GM12864 (cell line): ENCODE measurements around the gene GATD1.
A peak's percentile ranks its signal among the peaks of the same experiment; 100 is the strongest.
"Not testable (repeated sequence)": the region's sequence is repeated elsewhere in the genome, so short reads cannot be mapped to it uniquely, and the experiment has no call there.

Experiments
- DNase-seq: peaks from one replicate; pipeline ENCODE4 v3.0.0-alpha.2; 2011; ENCODE audit warnings: low read depth
- H3K4me3 ChIP-seq: 2 replicates; pipeline ENCODE4 v1.5.1; 2011; ENCODE audit warnings: mild to moderate bottlenecking, low read depth, low read length, control low read depth
- CTCF ChIP-seq: IDR thresholded peaks from 2 replicates; pipeline ENCODE4 v1.5.1; 2011; ENCODE audit warnings: low read depth, mild to moderate bottlenecking, moderate library complexity, low read length, control low read depth, inconsistent platforms; ENCODE audit errors: missing control alignments

GATD1 gene

GRCh38 chr11:747158-748006 lies 29.9 kb downstream of the GATD1 start, which contains the start of gene TALDO1:
TSS of gene TALDO1 (plus strand) at chr11:747464. CDS start at chr11:747482, 18 bp downstream.
- TF ChIP-seq CTCF = peak; percentile 21
- DNase-seq = no peak
- H3K4me3 ChIP-seq = peak within 1 kb of the TSS; percentile 89

GRCh38 chr11:746289-747157 lies 30.8 kb downstream of the GATD1 start:
- DNase-seq = no peak
- peak overlapping the region; percentile 89 for H3K4me3 ChIP-seq
- no peak for TF ChIP-seq CTCF

GRCh38 chr11:745428-745827 lies 31.9 kb downstream of the GATD1 start:
- no peak for TF ChIP-seq CTCF
- H3K4me3 ChIP-seq = no peak overlapping the region
- DNase-seq = no peak

GRCh38 chr11:742571-743201 lies 34.6 kb downstream of the GATD1 start:
- no peak for DNase-seq
- no peak overlapping the region for H3K4me3 ChIP-seq
- TF ChIP-seq CTCF = no peak

GRCh38 chr11:742156-742546 lies 35.1 kb downstream of the GATD1 start:
- H3K4me3 ChIP-seq = no peak overlapping the region
- DNase-seq = no peak
- TF ChIP-seq CTCF = no peak

- DNase-seq, H3K4me3 ChIP-seq: not testable (repeated sequence)
Measured at GRCh38 chr11:737899-738298, 39.4 kb downstream of the GATD1 start.

- no peak for DNase-seq
- no peak overlapping the region for H3K4me3 ChIP-seq
- no peak for TF ChIP-seq CTCF
Measured at GRCh38 chr11:737366-737765, 39.9 kb downstream of the GATD1 start.

- H3K4me3 ChIP-seq, DNase-seq: not testable (repeated sequence)
Measured at GRCh38 chr11:734541-734940, 42.7 kb downstream of the GATD1 start.
